ENCODE results near the gene DENND2C.

The DENND2C gene, protein sequence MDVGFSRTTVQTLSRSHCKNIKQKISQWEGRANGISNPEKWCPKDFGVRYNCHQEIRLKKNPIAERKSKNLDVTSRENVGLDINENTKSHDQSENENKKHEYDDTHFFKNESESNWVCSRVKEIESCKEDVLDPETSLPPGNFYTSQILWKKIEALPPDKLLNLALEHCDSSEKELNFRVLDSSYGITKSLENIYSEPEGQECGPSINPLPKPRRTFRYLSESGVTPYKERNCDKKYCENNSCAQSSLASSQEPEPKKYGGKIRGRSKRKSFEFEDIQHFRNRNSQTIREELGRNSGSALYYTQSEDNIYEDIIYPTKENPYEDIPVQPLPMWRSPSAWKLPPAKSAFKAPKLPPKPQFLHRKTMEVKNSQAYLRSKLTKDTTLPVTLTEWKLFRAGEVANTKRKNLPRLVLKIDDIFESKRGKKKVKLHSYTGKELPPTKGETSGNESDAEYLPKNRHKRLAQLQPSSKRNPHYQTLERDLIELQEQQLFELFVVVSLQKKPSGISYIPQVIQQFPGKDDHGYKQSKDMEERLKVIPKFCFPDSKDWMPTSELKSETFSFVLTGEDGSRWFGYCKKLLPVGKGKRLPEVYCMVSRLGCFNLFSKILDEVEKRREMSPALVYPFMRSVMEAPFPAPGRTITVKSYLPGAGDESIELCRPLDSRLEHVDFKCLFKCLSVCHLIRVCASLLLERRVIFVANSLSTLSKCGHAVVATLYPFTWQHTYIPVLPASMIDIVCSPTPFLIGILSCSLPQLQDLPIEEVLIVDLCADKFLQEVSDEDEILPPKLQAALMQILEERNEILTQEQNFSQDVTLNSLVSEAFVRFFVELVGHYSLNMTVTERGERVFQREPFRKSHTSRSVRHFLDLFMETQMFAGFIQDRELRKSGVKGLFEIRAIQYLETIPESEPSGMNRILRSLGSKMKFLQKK

DNA sequence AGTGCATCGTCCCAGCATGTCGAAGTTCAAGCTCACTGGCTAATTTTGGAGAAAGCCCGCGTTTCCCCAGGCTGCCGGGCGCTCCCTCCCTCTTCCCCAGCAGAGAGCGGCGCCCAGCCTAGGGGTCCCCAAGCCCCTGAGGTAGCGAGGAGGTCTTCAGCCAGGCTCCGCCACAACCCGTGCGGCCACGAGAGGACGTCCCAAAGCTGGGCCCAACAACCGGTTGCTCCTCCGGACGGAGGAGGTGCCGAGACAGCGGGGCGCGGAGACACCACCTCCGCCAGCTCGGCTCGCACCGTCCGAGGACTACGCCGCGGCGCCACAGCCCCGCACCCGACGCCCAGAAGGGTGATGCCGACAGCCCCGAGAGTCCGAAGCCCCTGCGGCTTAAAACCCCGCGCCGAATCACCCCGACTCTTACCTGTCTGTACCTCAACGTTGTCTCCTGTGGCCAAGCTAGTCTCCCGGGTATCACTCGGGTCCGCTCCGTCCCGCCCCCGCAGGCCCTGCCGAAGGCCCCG is at the start of gene DENND2C:
Gene DENND2C, minus strand, starts transcription at position 488 of the 521 bp plus-strand sequence. CDS start 44,065 bp downstream, outside the sequence.
- DNase-seq: no peak

DNA sequence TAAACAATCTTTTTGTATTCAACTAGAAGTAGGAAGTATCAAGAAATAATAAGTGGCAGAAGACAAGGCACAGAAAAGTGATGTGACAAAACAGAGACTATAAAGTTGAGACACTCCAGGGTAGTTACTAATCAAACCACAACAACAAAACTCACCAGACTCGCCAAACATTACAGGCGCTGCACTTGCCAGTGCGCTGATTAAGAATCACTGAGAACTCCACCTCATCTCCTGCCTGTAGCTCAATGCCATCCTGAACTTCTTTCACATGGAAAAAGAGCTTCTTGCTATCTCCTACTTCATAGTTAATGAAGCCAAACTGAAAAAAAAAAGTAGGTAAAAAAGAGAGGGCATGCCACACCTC is 49.6 kb upstream of the DENND2C start:
- DNase-seq: no peak

DNA sequence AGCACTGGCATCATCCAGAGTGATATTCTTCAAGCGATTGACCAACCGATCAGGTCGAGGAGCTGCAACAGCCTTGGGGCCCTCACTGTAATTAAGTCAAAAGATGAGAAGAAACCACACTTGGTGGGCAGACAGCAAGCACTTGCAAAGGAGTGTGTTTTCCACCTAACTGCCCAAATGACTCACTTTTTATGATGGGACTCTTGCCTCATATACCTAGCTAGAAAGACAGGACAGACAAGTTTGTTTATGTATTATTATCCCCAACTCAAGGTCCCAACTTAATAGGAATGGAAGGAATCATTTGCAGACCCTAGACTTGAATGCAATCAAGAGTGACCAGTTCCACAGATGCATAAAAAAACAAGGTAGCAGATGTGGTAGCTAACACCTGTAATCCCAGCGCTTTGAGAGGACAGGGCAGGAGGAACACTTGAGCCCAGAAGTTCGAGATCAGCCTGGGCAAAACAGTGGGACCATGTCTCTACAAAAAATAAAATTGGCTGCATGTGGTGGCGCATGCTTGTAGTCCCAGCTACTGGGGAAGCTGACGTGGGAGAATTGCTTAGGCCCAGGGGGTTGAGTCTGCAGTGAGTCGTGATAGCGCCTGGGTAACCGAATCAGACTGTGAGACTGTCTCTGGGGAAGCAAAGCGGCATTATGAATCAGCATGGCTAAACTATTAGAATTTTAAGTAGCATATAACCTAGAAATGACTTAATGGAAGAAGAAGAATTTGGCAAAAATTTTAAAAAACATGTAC is 49.0 kb upstream of the DENND2C start:
- DNase-seq: no peak

DNA sequence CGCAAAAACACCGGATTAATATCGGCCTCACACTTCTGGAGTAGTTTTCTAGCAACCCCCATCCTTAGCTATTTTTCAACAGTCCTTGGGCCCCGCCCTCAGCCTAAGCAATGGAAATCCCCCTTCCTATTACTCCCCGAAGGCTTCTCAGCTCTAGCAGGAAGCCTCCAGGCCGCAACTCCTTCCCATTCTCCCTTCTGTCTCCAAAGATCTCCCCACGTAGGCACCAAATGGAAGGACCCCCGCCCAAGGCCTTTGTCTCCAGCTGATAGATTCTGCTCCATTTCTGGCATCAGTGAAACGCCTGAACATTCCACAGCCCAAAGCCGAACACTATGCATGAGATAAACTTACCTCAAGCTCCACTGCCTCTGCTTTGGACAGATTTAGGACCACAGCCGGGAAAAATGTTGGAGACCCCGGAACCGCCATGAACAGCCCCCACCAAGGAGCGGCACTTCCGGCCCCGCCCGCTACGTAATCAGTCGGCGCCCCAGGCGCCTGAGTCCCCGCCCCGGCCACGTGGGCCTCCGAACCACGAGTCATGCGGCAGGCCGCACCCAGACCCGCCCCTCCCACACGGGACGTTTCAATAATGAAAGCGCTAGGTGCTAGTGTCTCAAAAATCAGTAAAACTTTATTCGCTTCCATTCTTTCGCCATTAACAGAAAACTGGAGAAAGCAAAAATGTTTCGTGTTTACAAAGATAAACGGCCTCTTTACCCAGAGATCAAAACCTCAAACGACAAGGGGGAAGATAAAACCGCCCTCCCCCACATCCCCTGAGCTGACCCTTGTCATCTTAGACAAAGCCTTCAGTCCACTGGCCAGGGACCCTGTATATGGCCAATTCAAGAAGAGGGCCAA is 46.7 kb upstream of the DENND2C start, which contains the start of gene NRAS:
Gene NRAS, minus strand, starts transcription at position 468 of the 867 bp plus-strand sequence. CDS start 611 bp downstream, outside the sequence.
- peak; percentile 97 for DNase-seq

DNA sequence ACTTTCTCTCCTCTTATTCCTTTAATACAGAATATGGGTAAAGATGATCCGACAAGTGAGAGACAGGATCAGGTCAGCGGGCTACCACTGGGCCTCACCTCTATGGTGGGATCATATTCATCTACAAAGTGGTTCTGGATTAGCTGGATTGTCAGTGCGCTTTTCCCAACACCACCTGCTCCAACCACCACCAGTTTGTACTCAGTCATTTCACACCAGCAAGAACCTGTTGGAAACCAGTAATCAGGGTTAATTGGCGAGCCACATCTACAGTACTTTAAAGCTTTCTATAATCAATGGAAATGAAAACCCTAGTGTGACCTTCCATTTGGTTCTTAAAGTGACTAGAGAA is 46.1 kb upstream of the DENND2C start:
- DNase-seq: no peak

DNA sequence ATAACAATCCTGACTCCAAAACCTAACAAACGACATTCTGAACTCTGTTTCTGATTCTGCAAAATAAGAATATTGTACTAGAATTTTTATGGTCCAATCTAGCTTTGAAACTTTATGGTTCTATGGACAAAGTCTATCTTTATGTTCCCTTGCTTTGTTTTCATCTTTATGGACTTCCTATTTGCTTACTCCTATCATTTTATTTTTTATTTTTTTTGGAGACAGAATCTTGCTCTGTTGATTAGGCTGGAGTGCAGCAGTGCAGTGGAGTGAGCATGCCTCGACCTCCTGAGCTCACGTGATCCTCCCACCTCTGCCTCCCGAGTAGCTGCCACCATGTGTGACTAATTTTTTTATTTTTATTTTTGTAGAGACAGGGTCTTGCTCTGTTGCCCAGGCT is 43.1 kb upstream of the DENND2C start:
- DNase-seq: no peak

DNA sequence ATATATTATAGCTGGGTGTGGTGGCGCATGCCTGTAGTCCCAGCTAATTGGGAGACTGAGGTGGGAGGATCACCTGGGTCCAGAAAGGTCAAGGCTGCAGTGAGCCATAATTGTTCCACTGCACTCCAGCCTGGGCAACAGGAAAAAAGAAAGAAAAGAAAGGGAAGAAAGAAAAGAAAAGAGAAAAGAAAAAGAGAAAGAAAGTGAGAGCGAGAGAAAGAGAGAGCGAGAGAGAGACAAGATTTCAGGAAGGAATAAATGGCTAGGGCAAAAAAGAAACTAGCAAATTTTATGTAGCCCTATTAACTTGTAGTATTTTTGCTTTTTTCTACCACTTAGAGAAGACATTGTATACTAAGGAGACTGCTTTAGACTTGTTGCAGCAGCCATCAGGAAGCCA is 40.5 kb upstream of the DENND2C start:
- DNase-seq: no peak

DNA sequence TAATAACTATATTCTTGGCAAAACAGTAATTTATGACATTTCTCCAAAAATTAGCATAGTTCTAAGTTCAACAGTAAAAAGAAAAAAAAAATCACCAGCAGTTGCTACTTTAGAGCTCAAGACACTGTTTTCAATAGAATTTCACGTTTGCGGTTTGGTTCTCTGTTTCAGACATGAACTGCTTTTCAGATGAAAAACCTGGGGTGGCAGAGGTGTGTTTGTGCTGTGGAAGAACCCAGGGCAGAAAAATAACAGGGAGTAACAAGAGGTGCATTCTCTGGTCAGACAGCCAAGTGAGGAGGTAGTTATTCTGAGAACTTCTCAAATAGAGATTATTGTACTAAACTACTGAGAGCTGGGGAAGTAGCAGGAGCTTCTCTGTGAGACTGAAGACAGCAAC is 37.8 kb upstream of the DENND2C start:
- no peak for DNase-seq

DNA sequence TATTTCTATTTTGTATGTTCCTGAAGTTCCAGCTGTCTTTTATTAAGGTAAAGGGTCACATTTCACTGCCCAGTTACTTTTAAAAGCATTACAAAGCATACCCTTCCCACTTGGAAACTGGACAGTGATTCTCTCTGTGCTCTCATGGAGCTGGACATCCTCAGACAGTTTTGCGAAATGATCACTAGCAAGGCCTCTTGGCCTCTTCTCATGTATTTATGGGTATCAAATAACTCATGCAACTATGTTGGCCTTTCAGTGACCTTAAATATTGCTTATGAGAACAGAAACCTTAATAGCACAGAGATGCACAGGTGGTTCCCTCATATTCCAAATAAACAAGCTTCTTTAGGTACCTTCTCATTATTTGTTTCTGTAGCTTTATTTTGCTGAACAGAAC is 33.4 kb upstream of the DENND2C start:
- DNase-seq: no peak

DNA sequence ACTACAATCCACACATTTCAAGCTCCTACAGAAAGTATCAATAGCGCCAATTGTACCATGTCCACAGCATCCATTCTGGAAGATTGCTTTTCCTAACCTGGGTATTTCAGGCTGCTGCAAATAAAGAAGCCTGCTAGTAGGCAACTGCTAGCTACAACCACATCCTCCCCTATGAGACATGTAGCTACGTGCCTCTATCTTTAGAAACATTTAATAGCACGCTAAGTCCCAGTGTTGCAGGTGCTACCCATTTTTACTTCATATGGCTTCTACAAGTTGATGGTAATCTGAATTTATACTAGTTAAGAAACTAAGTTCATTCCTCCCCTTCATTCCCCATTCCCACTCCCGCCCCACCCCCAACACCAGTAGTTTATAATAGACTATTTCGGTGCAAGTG is 32.9 kb upstream of the DENND2C start:
- DNase-seq: no peak

DNA sequence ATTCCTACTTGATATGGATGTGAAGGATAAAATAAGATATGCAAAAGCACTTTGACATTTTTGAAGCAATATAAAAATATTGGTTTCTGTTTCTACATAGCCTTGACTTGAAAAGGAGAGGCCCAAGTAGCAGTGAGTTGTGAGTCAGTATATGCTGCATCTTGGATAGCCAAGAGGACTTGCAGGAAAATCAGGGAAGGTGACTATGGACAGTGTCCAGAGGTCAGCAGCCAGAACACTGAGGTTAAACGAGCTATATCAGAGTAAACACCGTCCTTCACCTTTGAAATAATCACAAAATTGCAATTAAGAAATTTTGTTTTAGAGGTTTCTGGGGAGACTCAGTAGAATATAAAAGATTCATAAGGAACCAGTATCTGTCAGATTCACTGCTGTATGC is 32.1 kb upstream of the DENND2C start:
- no peak for DNase-seq

DNA sequence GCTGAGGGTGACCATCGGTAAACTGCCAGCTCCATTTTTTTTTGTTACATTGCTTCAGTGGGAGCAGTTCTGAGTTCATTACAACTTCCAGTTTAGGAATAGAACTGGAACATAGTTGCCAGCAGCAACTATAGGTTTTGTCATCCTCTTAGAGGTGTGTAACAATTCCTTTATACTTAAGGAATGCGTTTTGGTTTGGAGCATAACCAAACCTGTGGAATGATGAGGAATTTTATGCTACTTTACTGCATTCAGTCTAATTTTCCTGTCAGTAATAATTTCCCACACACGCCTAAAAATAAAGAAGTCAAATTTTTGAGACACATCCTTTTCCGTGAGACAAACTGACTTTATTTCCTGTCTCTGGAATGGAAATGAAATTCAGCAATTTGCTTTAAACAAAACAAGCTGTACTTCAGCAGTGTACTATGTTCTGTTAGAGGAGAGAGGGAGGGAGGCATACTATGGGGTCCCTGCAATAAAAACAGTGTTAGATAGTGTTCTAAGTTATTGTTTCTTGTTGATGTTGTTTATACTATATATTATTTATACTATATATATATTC is 30.3 kb upstream of the DENND2C start:
- DNase-seq: no peak

DNA sequence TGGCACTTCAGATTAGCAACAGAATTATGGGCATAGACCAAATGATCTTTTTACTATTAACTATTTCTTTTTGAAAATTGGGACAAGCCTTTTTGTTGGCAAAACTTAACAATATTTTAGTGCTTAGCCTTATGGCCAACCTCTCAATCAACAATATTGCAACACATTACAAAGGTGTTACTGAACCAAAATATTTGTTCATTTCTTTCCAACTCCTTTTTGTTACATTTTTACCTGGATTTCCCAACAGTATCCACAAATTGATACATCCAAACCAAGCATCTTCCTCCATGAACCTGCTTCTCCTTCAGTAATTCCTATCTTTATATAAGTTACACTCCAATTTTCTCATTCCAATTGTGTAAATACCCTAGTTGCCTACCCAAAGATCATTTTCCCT is 27.0 kb upstream of the DENND2C start:
- no peak for DNase-seq

DNA sequence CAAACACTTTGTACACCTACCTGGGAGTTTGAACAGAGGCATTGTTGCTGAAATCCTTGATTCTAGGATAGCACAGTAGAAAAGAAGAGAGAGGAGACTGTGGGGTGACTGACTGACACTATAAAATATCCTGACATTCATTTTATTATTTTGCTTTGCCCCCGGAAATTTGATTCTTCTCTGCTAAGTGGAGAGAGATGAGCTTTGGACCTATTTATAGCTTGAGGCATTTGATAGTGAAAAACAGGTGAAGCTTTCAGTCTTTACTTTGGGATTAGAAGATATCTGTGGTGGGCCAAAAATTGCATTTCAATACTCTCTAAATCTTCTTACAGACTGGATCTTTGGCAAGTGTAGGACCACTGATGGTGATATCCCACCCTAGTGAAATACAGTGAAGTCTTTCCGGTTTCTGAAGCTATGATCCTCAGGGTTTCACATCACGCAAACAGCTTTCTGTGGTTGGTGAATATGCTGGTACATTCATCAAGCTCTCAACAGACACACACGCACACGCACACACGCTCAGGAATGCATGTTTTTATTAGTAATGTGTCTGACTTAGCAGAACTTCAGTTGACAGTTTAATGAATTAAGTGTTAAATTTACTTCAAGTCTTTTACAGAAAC is 25.7 kb upstream of the DENND2C start, which contains the start of gene AMPD1:
Gene AMPD1, minus strand, starts transcription at position 117 of the 629 bp plus-strand sequence. Its CDS starts 75 bp downstream, at position 42.
- no peak for DNase-seq

DNA sequence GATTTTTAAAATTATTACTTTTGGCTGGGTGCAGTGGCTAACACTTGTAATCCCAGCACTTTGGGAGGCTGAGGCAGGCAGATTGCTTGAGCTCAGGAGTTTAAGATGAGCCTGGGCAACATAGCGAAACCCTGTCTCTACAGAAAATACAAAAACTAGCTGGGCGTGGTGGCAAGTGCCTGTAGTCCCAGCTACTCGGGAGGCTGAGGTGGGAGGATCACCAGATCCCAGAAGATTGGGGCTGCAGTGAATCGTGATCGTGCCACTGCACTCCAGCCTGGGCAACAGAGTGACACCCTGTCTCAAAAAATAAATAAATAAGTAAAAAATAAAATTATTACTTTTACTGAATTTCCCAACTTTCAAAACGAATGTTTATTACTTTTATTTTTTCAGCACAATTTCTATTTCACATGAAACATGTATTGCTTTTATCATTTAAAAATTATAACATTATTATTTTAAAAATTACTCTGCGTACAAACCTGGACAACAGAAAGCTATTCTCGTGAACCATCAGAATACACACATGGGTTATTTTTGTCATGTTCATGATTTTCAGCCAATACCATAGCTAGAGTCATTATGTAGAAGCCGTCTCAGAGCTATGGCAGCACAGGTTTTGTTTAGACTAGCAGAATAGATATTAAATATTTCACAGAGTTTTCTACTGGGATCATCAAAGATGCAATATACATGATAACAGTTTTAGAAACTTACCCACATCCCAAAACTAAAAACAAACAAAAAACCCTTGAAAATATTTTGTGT is 24.9 kb upstream of the DENND2C start:
- DNase-seq: no peak

DNA sequence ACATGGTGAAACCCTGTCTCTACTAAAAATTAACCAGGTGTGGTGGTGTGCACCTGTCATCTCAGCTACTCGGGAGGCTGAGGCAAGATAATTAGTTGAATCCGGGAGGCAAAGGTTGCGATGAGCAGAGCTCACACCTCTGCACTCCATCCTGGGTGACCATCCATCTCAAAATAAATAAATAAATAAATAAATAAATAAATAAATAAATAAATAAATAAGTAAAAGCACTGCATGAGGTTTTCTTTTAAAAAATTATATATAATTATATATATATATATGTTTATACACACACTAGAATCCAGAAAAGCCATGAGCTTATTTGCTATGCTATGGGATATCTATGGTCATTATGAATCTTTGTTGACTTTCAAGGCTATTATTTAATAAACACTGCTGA is 23.1 kb upstream of the DENND2C start:
- DNase-seq: no peak

DNA sequence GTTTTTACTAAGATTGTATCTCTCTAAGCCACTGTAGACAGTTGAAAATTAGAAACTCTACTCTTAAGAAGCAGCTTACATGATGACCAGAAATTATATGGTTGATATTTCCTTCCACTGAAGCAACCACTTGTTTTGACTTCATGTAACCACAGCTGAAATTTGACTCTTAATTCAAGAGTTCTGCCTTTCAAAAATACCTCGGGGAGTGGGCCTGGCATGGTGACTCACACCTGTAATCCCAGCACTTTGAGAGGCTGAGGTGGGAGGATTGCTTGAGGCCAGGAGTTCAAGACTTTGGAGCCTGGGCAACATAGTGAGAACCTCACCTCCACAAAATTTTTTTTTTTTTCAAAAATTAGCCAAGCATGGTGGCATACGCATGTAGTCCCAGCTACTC is 21.2 kb upstream of the DENND2C start:
- DNase-seq: no peak

DNA sequence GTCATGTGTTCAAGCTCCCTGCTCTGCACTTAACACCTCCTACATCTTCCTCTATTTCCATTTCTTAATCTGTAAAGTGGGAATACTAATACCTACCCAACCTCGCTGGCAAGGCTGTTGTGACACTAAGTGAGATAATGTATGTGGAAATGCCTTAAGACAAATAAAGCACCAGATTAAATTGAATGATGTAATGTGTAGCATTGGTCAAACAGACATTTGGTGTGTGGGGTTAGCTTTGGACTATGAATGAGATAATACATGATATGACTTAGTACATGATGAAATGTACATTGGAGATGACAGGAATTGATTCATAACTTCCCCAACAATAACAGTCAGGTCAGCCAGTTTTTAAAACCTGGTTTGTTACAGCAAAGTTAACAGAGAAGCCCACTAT is 20.3 kb upstream of the DENND2C start:
- DNase-seq: no peak

DNA sequence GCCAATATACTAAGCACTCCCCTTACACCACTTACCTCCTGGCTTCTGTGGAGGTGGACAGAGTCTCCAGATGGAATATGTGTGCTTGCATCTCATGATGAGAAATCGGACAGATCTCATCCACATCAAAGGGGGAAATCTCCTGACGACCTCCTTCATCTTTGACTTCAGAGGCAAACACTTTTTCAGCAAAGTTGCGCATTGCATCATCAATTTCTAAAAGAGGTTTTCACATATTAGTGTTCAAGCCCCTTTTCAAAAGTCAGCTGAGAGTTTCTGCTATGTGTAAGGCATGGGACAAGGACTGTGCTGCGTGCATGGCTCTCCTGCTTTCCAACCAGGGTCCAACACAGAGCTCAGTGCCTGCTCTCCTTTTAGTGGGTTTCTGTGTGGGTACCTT is 18.7 kb upstream of the DENND2C start:
- DNase-seq: no peak

DNA sequence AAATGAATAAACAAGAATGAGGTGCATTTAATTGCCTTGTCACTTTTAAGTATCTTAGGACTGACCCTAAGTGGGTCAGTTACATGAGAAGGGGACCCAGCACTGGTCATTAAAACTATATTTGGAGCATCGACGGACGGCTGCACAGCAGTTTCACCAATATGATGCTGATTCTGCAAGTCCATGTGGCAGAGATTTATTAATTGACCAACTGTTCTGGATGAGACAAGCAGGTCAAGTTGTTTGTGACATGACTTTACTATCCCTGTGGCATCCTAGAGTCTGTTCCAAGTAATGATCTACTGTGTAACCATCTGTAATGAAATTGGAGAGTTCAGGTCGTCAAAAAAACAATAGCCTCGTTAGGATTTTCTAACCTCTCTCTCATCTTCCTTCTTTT is 16.0 kb upstream of the DENND2C start:
- no peak for DNase-seq

Data from activated naive CD4-positive, alpha-beta T cell treated with Interleukin-2 at 50 U/mL for 16 hours (primary cell).